Measurements from ENCODE around the gene NFATC3. TPM values are rescaled to one million over a fixed set of nuclear protein-coding genes. Genes with fewer than 3 reads are reported as not detected.
A peak's percentile ranks its signal among the peaks of the same experiment; 100 is the strongest.

Gene NFATC3
- total and polyA plus RNA-seq, 2 of the 8 experiments (the other 6 are each of a cell fraction or from before 2014, with no cell fraction given) = 17.6 to 34.5 TPM

- FAIRE-seq (no peak), DNase-seq (ENCODE audit: low read depth in 1 of 2, low spot score in 2 of 2) (no peak)
- Histone ChIP-seq H3K23ac (ENCODE audit: insufficient read length) (no peak overlapping the region), H4K91ac (replicated peaks; ENCODE audit: insufficient read length, low read length) (no peak overlapping the region), H2BK15ac (ENCODE audit: low read length) (no peak overlapping the region), H3K79me1 (ENCODE audit: low read depth, low read length) (peaks cover 13% of the 10 kb centered on the region), H2AK5ac (ENCODE audit: low read depth, low read length) (no peak overlapping the region), H2BK120ac (replicated peaks; ENCODE audit: low read depth, low read length) (no peak overlapping the region), H3K27ac (ENCODE audit: low read depth, low read length) (no peak overlapping the region), H3K9ac (replicated peaks in 1 of 4; ENCODE audit: extremely low read depth in 1 of 4, low read depth in 3 of 4, low read length in 3 of 4) (no peak overlapping the region), H2BK20ac (ENCODE audit: low read length) (no peak overlapping the region), H4K5ac (ENCODE audit: insufficient read length, low read depth, low read length) (no peak overlapping the region), H3K18ac (ENCODE audit: extremely low read depth, low read length) (no peak overlapping the region), H3K79me2 (ENCODE audit: control insufficient read depth in 1 of 2, insufficient read depth in 2 of 2, low read length in 2 of 2) (peaks cover 0 to 87% of the 10 kb centered on the region in 2 experiments; a peak in 2 of 4 replicates), H3K56ac (replicated peaks; ENCODE audit: insufficient read length, low read depth, low read length) (no peak overlapping the region), H3K4me3 (ENCODE audit: extremely low read depth in 1 of 4, insufficient read depth in 2 of 4, low read depth in 3 of 4, low read length in 4 of 4) (no peak overlapping the region), H2BK5ac (ENCODE audit: low read depth, low read length) (no peak overlapping the region), H2BK12ac (ENCODE audit: low read depth, low read length) (no peak overlapping the region), H3K27me3 (replicated peaks in 1 of 4; ENCODE audit: control insufficient read depth in 3 of 4, extremely low read depth in 1 of 4, insufficient read depth in 3 of 4, low read length in 3 of 4) (no peaks in the 10 kb centered on the region), H4K8ac (ENCODE audit: extremely low read depth, insufficient read depth, low read length) (no peak overlapping the region), H4K20me1 (replicated peaks in 1 of 2; ENCODE audit: control insufficient read depth in 1 of 2, insufficient read depth in 2 of 2, low read length in 2 of 2) (peaks cover 2 to 7% of the 10 kb centered on the region in 2 experiments), H3K36me3 (ENCODE audit: control insufficient read depth in 2 of 4, insufficient read depth in 4 of 4, low read length in 3 of 4) (no peaks in the 10 kb centered on the region), H3K14ac (ENCODE audit: insufficient read length) (no peak overlapping the region), H3K4ac (replicated peaks; ENCODE audit: insufficient read length, low read depth, low read length) (no peak overlapping the region), H3K23me2 (ENCODE audit: low read depth, low read length) (no peaks in the 10 kb centered on the region), H3K9me3 (ENCODE audit: insufficient read depth in 2 of 2, low read depth in 1 of 2, low read length in 1 of 2) (no peaks in the 10 kb centered on the region), H3K4me2 (ENCODE audit: insufficient read depth in 1 of 2, low read depth in 2 of 2, low read length in 2 of 2) (no peak overlapping the region), H2AFZ (ENCODE audit: low read length) (no peak overlapping the region), H3K4me1 (replicated peaks in 1 of 4; ENCODE audit: control insufficient read depth in 3 of 4, insufficient read depth in 4 of 4, low read length in 3 of 4) (peaks cover 0 to 5% (median 0%) of the 10 kb centered on the region in 4 experiments; a peak in 1 of 7 replicates)
- 92% methylated on average over 2 of the region's 2 CpGs; no CpG with 5 or more reads in 1 of the 2 experiments for WGBS, 2 experiments (ENCODE audit: extremely low coverage in 1 of 2, insufficient coverage in 1 of 2, insufficient read length in 1 of 2, insufficient replicate concordance in 2 of 2, low coverage in 1 of 2, low lambda C conversion rate in 2 of 2, missing lambda C conversion rate in 1 of 2)
- ChIA-PET POLR2A (ENCODE audit: partially characterized antibody) (no interaction called here), CTCF (ENCODE audit: partially characterized antibody) (interaction anchor here (0.5 to 1.2 kb wide), 5 partner anchors 22 to 1006 kb away, joined by 3 to 6 read pairs (median 3); no protein-coding TSS in a partner anchor)
- TF ChIP-seq CTCF (IDR thresholded peaks at IDR 0.05; ENCODE audit: control extremely low read depth in 1 of 3, insufficient read depth in 1 of 3, low read depth in 1 of 3, low read length in 3 of 3) (peak in 2 of 3 experiments; percentile 2 to 42; a peak in 2 of 4 replicates), CBX8 (IDR thresholded peaks at IDR 0.05; ENCODE audit: borderline replicate concordance, low read depth, low read length) (no peak), TBP (IDR thresholded peaks at IDR 0.05; ENCODE audit: low read depth, low read length) (no peak), RAD21 (IDR thresholded peaks at IDR 0.05 in 1 of 2, conservative IDR thresholded peaks at IDR 0.05 in 1 of 2; ENCODE audit: low read depth in 2 of 2, low read length in 2 of 2) (peak in 1 of 2 experiments; percentile 7; a peak in 1 of 4 replicates), PHF8 (conservative IDR thresholded peaks at IDR 0.05; ENCODE audit: low read depth, low read length) (no peak)
Observed at GRCh38 chr16:68116256-68116867, 31.2 kb downstream of the NFATC3 start.

Measured in H1 (cell line).